Calu3 (cell line): ENCODE results near the gene XPR1. TPM values are rescaled to one million over a fixed set of nuclear protein-coding genes. Genes with fewer than 3 reads are reported as not detected.
"Not testable (repeated sequence)": the region's sequence is repeated elsewhere in the genome, so short reads cannot be mapped to it uniquely, and the experiment has no call there.

ENCODE experiments used
- BruUV-seq: library from RNA; stranded (reverse); fragments of 400-500 nt; replicated peaks from 2 replicates; lab custom pipeline; 2021; lab: Mats Ljungman, UMichigan
- CTCF ChIA-PET: fragments of 300-600 bp; sonication (Branson Sonifier 250); formaldehyde crosslinking; loops from one replicate; lab custom pipeline; 2022; ENCODE audit warnings: antibody characterized with exemption; lab: Charles Lee
- DNase-seq: peaks from one replicate; pipeline ENCODE4 v3.0.0; 2022
- H3K27ac Mint-ChIP-seq: one replicate; pipeline ENCODE4 v1.8.0; 2022; ENCODE audit warnings: mixed read lengths; ENCODE audit not compliant: unreplicated experiment
- H3K27me3 Mint-ChIP-seq: one replicate; pipeline ENCODE4 v1.8.0; 2022; ENCODE audit warnings: mixed read lengths; ENCODE audit not compliant: unreplicated experiment
- H3K36me3 Mint-ChIP-seq: one replicate; pipeline ENCODE4 v1.8.0; 2022; ENCODE audit warnings: mild to moderate bottlenecking, moderate library complexity, mixed read lengths; ENCODE audit not compliant: insufficient read depth, unreplicated experiment
- H3K4me1 Mint-ChIP-seq: one replicate; pipeline ENCODE4 v1.8.0; 2022; ENCODE audit warnings: mild to moderate bottlenecking, low read depth, mixed read lengths; ENCODE audit not compliant: unreplicated experiment
- H3K4me3 Mint-ChIP-seq: one replicate; pipeline ENCODE4 v1.8.0; 2022; ENCODE audit warnings: mild to moderate bottlenecking, low read depth, moderate library complexity, mixed read lengths; ENCODE audit not compliant: unreplicated experiment
- H3K9me3 Mint-ChIP-seq: one replicate; pipeline ENCODE4 v1.8.0; 2022; ENCODE audit warnings: low read depth, mixed read lengths; ENCODE audit not compliant: unreplicated experiment
- CTCF ChIP-seq: fragments of 200-600 bp; IDR thresholded peaks from one replicate; pipeline ENCODE4 v1.8.0; 2022; ENCODE audit warnings: antibody characterized with exemption; ENCODE audit not compliant: unreplicated experiment
- intact Hi-C: fragments of 100-400 bp; cut with micrococcal nuclease; formaldehyde crosslinking; loops from one replicate; pipeline ENCODE4 v1.10.0; 2022; ENCODE audit not compliant: unreplicated experiment
- total RNA-seq: library from RNA; stranded (reverse); gene quantifications from 2 replicates; pipeline ENCODE4 v1.2.3, GENCODE V29; 2022

XPR1 gene
- total RNA-seq, 1 experiment from 2014 or later: 44.5 TPM

- intact Hi-C loops: no loop called here
- Mint-ChIP-seq H3K4me3 (no peak overlapping the region), H3K36me3 (no peaks in the 10 kb centered on the region), H3K9me3 (peaks cover 2% of the 10 kb centered on the region), H3K4me1 (no peaks in the 10 kb centered on the region), H3K27me3 (no peaks in the 10 kb centered on the region), H3K27ac (no peak overlapping the region)
- no peak for DNase-seq
- TF ChIP-seq CTCF: no peak
- BruUV-seq: no TSS peak
- CTCF ChIA-PET: no interaction called here
Measured at GRCh38 chr1:180821970-180822369, 190.1 kb downstream of the XPR1 start.

- intact Hi-C loops, H3K4me1 Mint-ChIP-seq, DNase-seq, H3K9me3 Mint-ChIP-seq, H3K27me3 Mint-ChIP-seq, BruUV-seq, H3K27ac Mint-ChIP-seq, H3K36me3 Mint-ChIP-seq, H3K4me3 Mint-ChIP-seq, CTCF ChIA-PET: not testable (repeated sequence)
Measured at GRCh38 chr1:180831507-180831906, 199.7 kb downstream of the XPR1 start.

GRCh38 chr1:180833180-180833579 lies 201.4 kb downstream of the XPR1 start:
- H3K4me3 Mint-ChIP-seq, BruUV-seq, CTCF ChIA-PET, H3K36me3 Mint-ChIP-seq, DNase-seq, H3K9me3 Mint-ChIP-seq, intact Hi-C loops, H3K27me3 Mint-ChIP-seq, H3K27ac Mint-ChIP-seq, H3K4me1 Mint-ChIP-seq: not testable (repeated sequence)

- H3K36me3 Mint-ChIP-seq: peaks cover 8% of the 10 kb centered on the region
- no peak for DNase-seq
- intact Hi-C loops: no loop called here
- no peaks in the 10 kb centered on the region for H3K9me3 Mint-ChIP-seq
- no peak overlapping the region for H3K27ac Mint-ChIP-seq
- H3K27me3 Mint-ChIP-seq: no peaks in the 10 kb centered on the region
- CTCF ChIA-PET: no interaction called here
- no TSS peak for BruUV-seq
- H3K4me3 Mint-ChIP-seq: no peak overlapping the region
- no peak for TF ChIP-seq CTCF
- H3K4me1 Mint-ChIP-seq: peaks cover 7% of the 10 kb centered on the region
Measured at GRCh38 chr1:180836449-180836848, 204.6 kb downstream of the XPR1 start.

- no peak for DNase-seq
- no peak overlapping the region for H3K27ac Mint-ChIP-seq
- CTCF ChIA-PET: no interaction called here
- TF ChIP-seq CTCF: no peak
- BruUV-seq: no TSS peak
- no peaks in the 10 kb centered on the region for H3K9me3 Mint-ChIP-seq
- no peaks in the 10 kb centered on the region for H3K27me3 Mint-ChIP-seq
- peaks cover 12% of the 10 kb centered on the region for H3K4me1 Mint-ChIP-seq
- no peak overlapping the region for H3K4me3 Mint-ChIP-seq
- intact Hi-C loops: no loop called here
- peaks cover 8% of the 10 kb centered on the region for H3K36me3 Mint-ChIP-seq
Measured at GRCh38 chr1:180837020-180837419, 205.2 kb downstream of the XPR1 start.
